HEK293 (cell line): Measurements from ENCODE around the gene ABHD3.

Source experiments
- CTCF ChIA-PET: fragments of 350-600 bp; formaldehyde crosslinking; extraction: SDS; loops from one replicate; lab custom pipeline; 2021; ENCODE audit warnings: antibody characterized with exemption; lab: Yijun Ruan, JAX
- POLR2A ChIA-PET: fragments of 300-600 bp; formaldehyde crosslinking; extraction: SDS; loops from one replicate; lab custom pipeline; 2020; ENCODE audit warnings: antibody characterized with exemption, inconsistent platforms; lab: Yijun Ruan, JAX
- H3K27ac ChIP-seq: fragments of 200-500 bp; sonication (Bioruptor generic); 2 replicates; pipeline ENCODE4 v1.5.1; 2014; ENCODE audit warnings: low read depth, low read length, control low read depth, inconsistent platforms; ENCODE audit errors: extremely low read depth
- H3K36me3 ChIP-seq, 2 experiments: fragments of 200-500 bp in 1 of 2; sonication (Bioruptor generic) in 1 of 2; 1 replicate in 1 of 2; 2 replicates in 1 of 2; pipeline ENCODE4 v1.5.1; 2014 to 2017; ENCODE audit warnings: inconsistent platforms in 2 of 2, low read length in 2 of 2; ENCODE audit not compliant: control insufficient read depth in 2 of 2, insufficient read depth in 1 of 2
- H3K4me1 ChIP-seq: fragments of 200-500 bp; sonication (Bioruptor generic); 2 replicates; pipeline ENCODE4 v1.5.1; 2014; ENCODE audit warnings: mild to moderate bottlenecking, low read length, inconsistent platforms; ENCODE audit not compliant: control insufficient read depth, insufficient read depth
- H3K4me3 ChIP-seq: 2 replicates; pipeline ENCODE4 v1.5.1; 2011; ENCODE audit warnings: low read depth, mild to moderate bottlenecking, control low read depth, low read length, moderate library complexity
- H3K9me3 ChIP-seq: fragments of 200-500 bp; sonication (Bioruptor generic); 2 replicates; pipeline ENCODE4 v1.5.1; 2014; ENCODE audit warnings: low read depth, low read length, inconsistent platforms; ENCODE audit not compliant: control insufficient read depth, insufficient read depth
- EGR2 ChIP-seq: fragments of 450-650 bp; formaldehyde crosslinking; IDR thresholded peaks from 2 replicates; pipeline ENCODE4 v1.5.1; 2016; ENCODE audit warnings: low read depth, missing biosample characterization, missing genetic modification characterization
- GLI4 ChIP-seq: fragments of 450-650 bp; formaldehyde crosslinking; IDR thresholded peaks from 2 replicates; pipeline ENCODE4 v1.5.1; 2016; ENCODE audit warnings: missing biosample characterization, missing genetic modification characterization
- KLF10 ChIP-seq: fragments of 450-650 bp; IDR thresholded peaks from 2 replicates; pipeline ENCODE4 v1.5.1; 2018; ENCODE audit warnings: missing biosample characterization, mild to moderate bottlenecking, missing genetic modification characterization
- PRDM1 ChIP-seq: fragments of 450-650 bp; formaldehyde crosslinking; IDR thresholded peaks from 2 replicates; pipeline ENCODE4; 2016; ENCODE audit warnings: missing biosample characterization, missing genetic modification characterization
- SCRT2 ChIP-seq: fragments of 450-650 bp; formaldehyde crosslinking; IDR thresholded peaks from 2 replicates; pipeline ENCODE4 v1.5.1; 2016; ENCODE audit warnings: missing biosample characterization, missing genetic modification characterization
- SETDB1 ChIP-seq: IDR thresholded peaks from one replicate; pipeline ENCODE4 v1.6.1; 2017; ENCODE audit warnings: mild to moderate bottlenecking, low read length, moderate library complexity, mixed read lengths; ENCODE audit not compliant: insufficient read length
- SP3 ChIP-seq: fragments of 450-650 bp; formaldehyde crosslinking; IDR thresholded peaks from 2 replicates; pipeline ENCODE4 v1.5.1; 2016; ENCODE audit warnings: missing biosample characterization, missing genetic modification characterization
- TRIM28 ChIP-seq: IDR thresholded peaks from 2 replicates; pipeline ENCODE4 v1.6.1; 2011; ENCODE audit warnings: low read length, control low read depth, borderline replicate concordance
- ZBTB7A ChIP-seq: fragments of 450-650 bp; formaldehyde crosslinking; IDR thresholded peaks from 2 replicates; pipeline ENCODE4 v1.5.1; 2016; ENCODE audit warnings: low read depth, missing biosample characterization, missing genetic modification characterization
- ZFP69B ChIP-seq: fragments of 450-650 bp; formaldehyde crosslinking; IDR thresholded peaks from 2 replicates; pipeline ENCODE4 v1.5.1; 2016; ENCODE audit warnings: missing biosample characterization, missing genetic modification characterization
- ZNF10 ChIP-seq: fragments of 450-650 bp; formaldehyde crosslinking; IDR thresholded peaks from 2 replicates; pipeline ENCODE4 v1.5.1; 2017; ENCODE audit warnings: missing biosample characterization, missing genetic modification characterization
- ZNF138 ChIP-seq: fragments of 450-650 bp; formaldehyde crosslinking; IDR thresholded peaks from 2 replicates; pipeline ENCODE4 v1.5.1; 2016; ENCODE audit warnings: missing biosample characterization, missing genetic modification characterization, borderline replicate concordance
- ZNF169 ChIP-seq: fragments of 450-650 bp; formaldehyde crosslinking; IDR thresholded peaks from 2 replicates; pipeline ENCODE4 v1.5.1; 2016; ENCODE audit warnings: missing biosample characterization, missing genetic modification characterization
- ZNF184 ChIP-seq: fragments of 450-650 bp; IDR thresholded peaks from 2 replicates; pipeline ENCODE4 v1.5.1; 2018; ENCODE audit warnings: missing biosample characterization, mild to moderate bottlenecking, missing genetic modification characterization
- ZNF239 ChIP-seq: fragments of 450-650 bp; formaldehyde crosslinking; IDR thresholded peaks from 2 replicates; pipeline ENCODE4 v1.5.1; 2016; ENCODE audit warnings: missing biosample characterization, missing genetic modification characterization
- ZNF280C ChIP-seq: fragments of 450-650 bp; formaldehyde crosslinking; IDR thresholded peaks from 2 replicates; pipeline ENCODE4 v1.5.1; 2016; ENCODE audit warnings: missing biosample characterization, missing genetic modification characterization
- ZNF302 ChIP-seq: fragments of 450-650 bp; formaldehyde crosslinking; IDR thresholded peaks from 2 replicates; pipeline ENCODE4 v1.5.1; 2016; ENCODE audit warnings: missing biosample characterization, missing genetic modification characterization, low read depth
- ZNF571 ChIP-seq: fragments of 450-650 bp; formaldehyde crosslinking; IDR thresholded peaks from 2 replicates; pipeline ENCODE4 v1.5.0; 2017; ENCODE audit warnings: missing biosample characterization, missing genetic modification characterization
- ZNF626 ChIP-seq: fragments of 450-650 bp; sonication (Bioruptor Pico); formaldehyde crosslinking; IDR thresholded peaks from 2 replicates; pipeline ENCODE4 v1.5.1; 2018; ENCODE audit warnings: missing biosample characterization, missing genetic modification characterization, inconsistent platforms
- ZNF692 ChIP-seq: fragments of 450-650 bp; formaldehyde crosslinking; IDR thresholded peaks from 2 replicates; pipeline ENCODE4 v1.5.1; 2016; ENCODE audit warnings: missing biosample characterization, missing genetic modification characterization
- ZNF768 ChIP-seq: fragments of 450-650 bp; formaldehyde crosslinking; IDR thresholded peaks from 2 replicates; pipeline ENCODE4 v1.5.1; 2018; ENCODE audit warnings: missing biosample characterization, mild to moderate bottlenecking, missing genetic modification characterization
- ZNF777 ChIP-seq: fragments of 450-650 bp; formaldehyde crosslinking; IDR thresholded peaks from 2 replicates; pipeline ENCODE4 v1.5.1; 2017; ENCODE audit warnings: missing biosample characterization, missing genetic modification characterization, borderline replicate concordance
- ZSCAN16 ChIP-seq: fragments of 450-650 bp; formaldehyde crosslinking; IDR thresholded peaks from 2 replicates; pipeline ENCODE4 v1.5.1; 2016; ENCODE audit warnings: missing biosample characterization, missing genetic modification characterization
- ZSCAN23 ChIP-seq: fragments of 450-650 bp; formaldehyde crosslinking; IDR thresholded peaks from 2 replicates; pipeline ENCODE4 v1.5.1; 2016; ENCODE audit warnings: missing biosample characterization, missing genetic modification characterization
- TF ChIP-seq, protein P1 (sequence below): fragments of 450-650 bp; formaldehyde crosslinking; IDR thresholded peaks from 2 replicates; pipeline ENCODE4 v1.5.1; 2016; ENCODE audit warnings: missing biosample characterization, missing genetic modification characterization
- TF ChIP-seq, protein P2 (sequence below): sonication (generic); formaldehyde crosslinking; IDR thresholded peaks from 2 replicates; pipeline ENCODE4 v1.8.1; 2022; ENCODE audit warnings: mild to moderate bottlenecking, moderate library complexity, missing genetic modification reagents

Gene ABHD3

GRCh38 chr18:21605213-21605612 is 99.4 kb downstream of the ABHD3 start:
- Histone ChIP-seq H3K9me3 (no peaks in the 10 kb centered on the region), H3K4me3 (no peak overlapping the region), H3K36me3 (no peaks in the 10 kb centered on the region), H3K27ac (no peak overlapping the region), H3K4me1 (no peaks in the 10 kb centered on the region)
- POLR2A ChIA-PET = no interaction called here
- CTCF ChIA-PET = interaction anchor here (0.7 to 1.1 kb wide), 2 partner anchors 8 to 118 kb away, joined by 3 to 5 read pairs; no protein-coding TSS in a partner anchor
- no peak for TF ChIP-seq ZNF138 (tag by site-specific recombination)
- TF ChIP-seq ZNF692 (tag by site-specific recombination) = no peak
- TF ChIP-seq ZNF571 (tag by site-specific recombination) = no peak

GRCh38 chr18:21604671-21605070 is 99.9 kb downstream of the ABHD3 start:
- Histone ChIP-seq H3K36me3 (no peaks in the 10 kb centered on the region), H3K27ac (no peak overlapping the region), H3K9me3 (no peaks in the 10 kb centered on the region), H3K4me3 (no peak overlapping the region), H3K4me1 (no peaks in the 10 kb centered on the region)
- CTCF ChIA-PET = interaction anchor here (1.1 kb wide), 1 partner anchor 8 kb away, joined by 5 read pairs; no protein-coding TSS in a partner anchor
- no peak for TF ChIP-seq ZSCAN23 (tag by site-specific recombination)
- no peak for TF ChIP-seq SCRT2 (tag by site-specific recombination)
- TF ChIP-seq KLF10 = no peak
- TF ChIP-seq PRDM1 (tag by site-specific recombination) = 0 out of 2 replicates have a peak, but pooled peaks have one; percentile 22
- no peak for TF ChIP-seq ZBTB7A
- TF ChIP-seq, protein P1, sequence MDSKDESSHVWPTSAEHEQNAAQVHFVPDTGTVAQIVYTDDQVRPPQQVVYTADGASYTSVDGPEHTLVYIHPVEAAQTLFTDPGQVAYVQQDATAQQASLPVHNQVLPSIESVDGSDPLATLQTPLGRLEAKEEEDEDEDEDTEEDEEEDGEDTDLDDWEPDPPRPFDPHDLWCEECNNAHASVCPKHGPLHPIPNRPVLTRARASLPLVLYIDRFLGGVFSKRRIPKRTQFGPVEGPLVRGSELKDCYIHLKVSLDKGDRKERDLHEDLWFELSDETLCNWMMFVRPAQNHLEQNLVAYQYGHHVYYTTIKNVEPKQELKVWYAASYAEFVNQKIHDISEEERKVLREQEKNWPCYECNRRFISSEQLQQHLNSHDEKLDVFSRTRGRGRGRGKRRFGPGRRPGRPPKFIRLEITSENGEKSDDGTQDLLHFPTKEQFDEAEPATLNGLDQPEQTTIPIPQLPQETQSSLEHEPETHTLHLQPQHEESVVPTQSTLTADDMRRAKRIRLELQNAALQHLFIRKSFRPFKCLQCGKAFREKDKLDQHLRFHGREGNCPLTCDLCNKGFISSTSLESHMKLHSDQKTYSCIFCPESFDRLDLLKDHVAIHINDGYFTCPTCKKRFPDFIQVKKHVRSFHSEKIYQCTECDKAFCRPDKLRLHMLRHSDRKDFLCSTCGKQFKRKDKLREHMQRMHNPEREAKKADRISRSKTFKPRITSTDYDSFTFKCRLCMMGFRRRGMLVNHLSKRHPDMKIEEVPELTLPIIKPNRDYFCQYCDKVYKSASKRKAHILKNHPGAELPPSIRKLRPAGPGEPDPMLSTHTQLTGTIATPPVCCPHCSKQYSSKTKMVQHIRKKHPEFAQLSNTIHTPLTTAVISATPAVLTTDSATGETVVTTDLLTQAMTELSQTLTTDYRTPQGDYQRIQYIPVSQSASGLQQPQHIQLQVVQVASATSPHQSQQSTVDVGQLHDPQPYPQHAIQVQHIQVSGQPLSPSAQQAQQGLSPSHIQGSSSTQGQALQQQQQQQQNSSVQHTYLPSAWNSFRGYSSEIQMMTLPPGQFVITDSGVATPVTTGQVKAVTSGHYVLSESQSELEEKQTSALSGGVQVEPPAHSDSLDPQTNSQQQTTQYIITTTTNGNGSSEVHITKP (tag by site-specific recombination) = no peak
- no peak for TF ChIP-seq ZNF777 (tag by site-specific recombination)
- no peak for TF ChIP-seq ZNF768
- no peak for TF ChIP-seq ZNF184 (tag by site-specific recombination)
- POLR2A ChIA-PET = no interaction called here

- POLR2A ChIA-PET = no interaction called here
- CTCF ChIA-PET = interaction anchor here (0.6 to 4.8 kb wide), 4 partner anchors 9 to 45 kb away, joined by 3 to 89 read pairs (median 3); partner anchors contain the start of gene SNRPD1
- H3K9me3 ChIP-seq = no peaks in the 10 kb centered on the region
- no peak overlapping the region for H3K4me3 ChIP-seq
- no peak overlapping the region for H3K27ac ChIP-seq
- no peaks in the 10 kb centered on the region; a peak in 1 of 3 replicates for H3K36me3 ChIP-seq
- H3K4me1 ChIP-seq = 0 out of 2 replicates have a peak, but pooled peaks cover 4% of the 10 kb centered on the region
- no peak for TF ChIP-seq TRIM28
- TF ChIP-seq ZNF626 = no peak
- no peak for TF ChIP-seq SETDB1
- no peak for TF ChIP-seq ZNF10 (tag by site-specific recombination)
- TF ChIP-seq, protein P2, sequence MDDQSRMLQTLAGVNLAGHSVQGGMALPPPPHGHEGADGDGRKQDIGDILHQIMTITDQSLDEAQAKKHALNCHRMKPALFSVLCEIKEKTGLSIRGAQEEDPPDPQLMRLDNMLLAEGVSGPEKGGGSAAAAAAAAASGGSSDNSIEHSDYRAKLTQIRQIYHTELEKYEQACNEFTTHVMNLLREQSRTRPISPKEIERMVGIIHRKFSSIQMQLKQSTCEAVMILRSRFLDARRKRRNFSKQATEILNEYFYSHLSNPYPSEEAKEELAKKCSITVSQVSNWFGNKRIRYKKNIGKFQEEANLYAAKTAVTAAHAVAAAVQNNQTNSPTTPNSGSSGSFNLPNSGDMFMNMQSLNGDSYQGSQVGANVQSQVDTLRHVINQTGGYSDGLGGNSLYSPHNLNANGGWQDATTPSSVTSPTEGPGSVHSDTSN (CRISPR knock-in tag) = no peak
- no peak for TF ChIP-seq SP3 (tag by site-specific recombination)
- TF ChIP-seq ZNF280C = no peak
- no peak for TF ChIP-seq ZFP69B
- no peak for TF ChIP-seq ZNF239
- TF ChIP-seq ZSCAN16 (tag by site-specific recombination) = no peak
- no peak for TF ChIP-seq SCRT2 (tag by site-specific recombination)
- no peak for TF ChIP-seq EGR2 (tag by site-specific recombination)
- no peak for TF ChIP-seq ZNF302 (tag by site-specific recombination)
- no peak for TF ChIP-seq GLI4
- TF ChIP-seq ZNF169 = no peak
Observed at GRCh38 chr18:21602299-21602587, 102.3 kb downstream of the ABHD3 start.
